Vagina (tissue), 2 donors: ENCODE measurements around the gene AASDH. TPM values are rescaled to one million over a fixed set of nuclear protein-coding genes. Genes with fewer than 3 reads are reported as not detected.

Experiments used
- DNase-seq, 2 donors: peaks; one replicate each; pipeline ENCODE4 v3.0.0-alpha.2; 2017; ENCODE audit errors: extremely low spot score in 2 of 2
- H3K27ac ChIP-seq: fragments of 200-600 bp; sonication (generic); one replicate; pipeline ENCODE4 v1.5.1; 2019
- H3K27me3 ChIP-seq: fragments of 200-600 bp; sonication (generic); one replicate; pipeline ENCODE4 v1.5.1; 2019
- H3K36me3 ChIP-seq, 2 donors: fragments of 200-600 bp; sonication (generic); one replicate each; pipeline ENCODE4 v1.5.1; 2017 to 2019
- H3K4me1 ChIP-seq: fragments of 200-600 bp; sonication (generic); one replicate; pipeline ENCODE4 v1.5.1; 2019
- H3K4me3 ChIP-seq, 2 donors: fragments of 200-600 bp; sonication (generic); 1 replicate in 1 of 2; 2 replicates in 1 of 2; pipeline ENCODE4 v1.5.1; 2016 to 2019
- H3K9me3 ChIP-seq: fragments of 200-600 bp; sonication (generic); one replicate; pipeline ENCODE4 v1.5.1; 2019
- CTCF ChIP-seq, 3 experiments: fragments of 450-650 bp in 2 of 3; fragments of 200-600 bp in 1 of 3; sonication (generic) in 1 of 3; IDR thresholded peaks; one replicate each; pipeline ENCODE4 v1.5.1; 2017 to 2019; ENCODE audit warnings: antibody characterized with exemption in 3 of 3, mild to moderate bottlenecking in 2 of 3, moderate library complexity in 2 of 3
- POLR2A ChIP-seq, 2 donors: fragments of 450-650 bp; IDR thresholded peaks; one replicate each; pipeline ENCODE4 v1.6.1; 2017; ENCODE audit warnings: antibody characterized with exemption in 2 of 2, mild to moderate bottlenecking in 2 of 2, moderate library complexity in 2 of 2
- POLR2AphosphoS5 ChIP-seq, 2 donors: sonication (generic); formaldehyde crosslinking; IDR thresholded peaks; one replicate each; pipeline ENCODE4 v1.9.0; 2017; ENCODE audit warnings: antibody characterized with exemption in 2 of 2, mild to moderate bottlenecking in 2 of 2, low read depth in 1 of 2; ENCODE audit not compliant: insufficient read depth in 1 of 2
- intact Hi-C: fragments of 100-400 bp; cut with DNase I; formaldehyde crosslinking; loops from one replicate; pipeline ENCODE4 v1.15.1; 2023
- total RNA-seq: library from RNA; depleted of rRNA; stranded (reverse); fragments of >200 nt; gene quantifications from one replicate; pipeline ENCODE4 v1.2.3, GENCODE V29; 2016

AASDH gene
- total RNA-seq, 1 donor from 2014 or later = 6.6 TPM

GRCh38 chr4:56320293-56320692 is 67.0 kb downstream of the AASDH start:
- Histone ChIP-seq H3K27ac (no peak overlapping the region), H3K4me3 (no peak overlapping the region), H3K9me3 (no peaks in the 10 kb centered on the region), H3K36me3 (no peaks in the 10 kb centered on the region), H3K27me3 (no peaks in the 10 kb centered on the region), H3K4me1 (no peaks in the 10 kb centered on the region)
- no peak for DNase-seq
- no peak for TF ChIP-seq POLR2A (IDR thresholded peaks at IDR 0.05)
- no peak for TF ChIP-seq POLR2AphosphoS5 (IDR thresholded peaks at IDR 0.05; ENCODE audit: insufficient read depth in 1 of 2, low read depth in 1 of 2)
- TF ChIP-seq CTCF (IDR thresholded peaks at IDR 0.05) = no peak
- intact Hi-C loops = no loop called here

DNA sequence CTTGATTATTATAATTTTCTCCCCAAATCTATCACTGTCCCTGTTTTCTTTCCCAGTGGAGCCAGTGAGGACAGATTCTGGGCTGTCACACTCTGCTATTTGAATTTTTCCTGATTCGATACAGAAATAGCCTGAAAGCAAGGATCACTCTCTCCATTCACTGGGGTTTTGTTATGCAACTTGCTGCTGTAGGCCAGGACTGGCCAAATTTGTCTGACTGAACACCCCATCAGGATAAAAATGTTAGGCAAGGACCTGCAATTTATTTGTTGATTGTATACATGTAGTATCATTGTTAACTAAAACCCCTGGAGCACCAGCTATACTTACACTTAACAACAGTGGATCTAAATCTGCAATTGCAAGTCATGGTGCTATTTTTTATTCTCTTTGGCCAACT is 68.7 kb downstream of the AASDH start:
- no peaks in the 10 kb centered on the region for H3K36me3 ChIP-seq
- intact Hi-C loops = no loop called here
- DNase-seq = no peak
- H3K27ac ChIP-seq = no peak overlapping the region
- no peak for TF ChIP-seq POLR2A (IDR thresholded peaks at IDR 0.05)
- no peak for TF ChIP-seq CTCF (IDR thresholded peaks at IDR 0.05)
- TF ChIP-seq POLR2AphosphoS5 (IDR thresholded peaks at IDR 0.05; ENCODE audit: insufficient read depth in 1 of 2, low read depth in 1 of 2) = no peak
- no peak overlapping the region for H3K4me3 ChIP-seq
- no peaks in the 10 kb centered on the region for H3K27me3 ChIP-seq
- no peaks in the 10 kb centered on the region for H3K4me1 ChIP-seq
- no peaks in the 10 kb centered on the region for H3K9me3 ChIP-seq

DNA sequence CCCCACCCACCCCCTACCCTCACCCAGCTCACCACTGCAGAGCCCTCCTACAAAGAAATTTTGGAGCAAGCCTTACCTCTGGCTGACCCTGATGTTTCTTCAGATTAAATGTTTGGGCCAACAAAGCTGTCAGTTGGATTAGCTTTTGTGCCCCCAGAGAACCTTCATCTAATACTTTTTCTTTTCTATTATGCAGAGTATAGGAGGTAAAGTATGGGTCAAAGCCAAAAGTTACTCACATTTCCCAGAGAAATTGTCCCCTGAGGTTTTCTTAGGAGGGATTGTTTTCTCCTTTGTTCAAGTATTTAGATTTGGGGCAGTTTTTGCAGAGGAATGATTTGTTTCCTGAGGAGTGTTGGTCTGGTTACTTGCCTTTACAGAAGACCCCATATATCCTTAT is 69.5 kb downstream of the AASDH start:
- no peak for TF ChIP-seq CTCF (IDR thresholded peaks at IDR 0.05)
- TF ChIP-seq POLR2A (IDR thresholded peaks at IDR 0.05) = no peak
- TF ChIP-seq POLR2AphosphoS5 (IDR thresholded peaks at IDR 0.05; ENCODE audit: insufficient read depth in 1 of 2, low read depth in 1 of 2) = no peak
- Histone ChIP-seq H3K4me1 (no peaks in the 10 kb centered on the region), H3K4me3 (no peak overlapping the region), H3K36me3 (no peaks in the 10 kb centered on the region), H3K27ac (no peak overlapping the region), H3K27me3 (no peaks in the 10 kb centered on the region), H3K9me3 (no peaks in the 10 kb centered on the region)
- no peak for DNase-seq
- intact Hi-C loops = no loop called here

- Histone ChIP-seq H3K9me3 (no peaks in the 10 kb centered on the region), H3K4me1 (no peaks in the 10 kb centered on the region), H3K27ac (no peak overlapping the region), H3K4me3 (no peak overlapping the region), H3K36me3 (no peaks in the 10 kb centered on the region), H3K27me3 (no peaks in the 10 kb centered on the region)
- no peak for DNase-seq
- no peak for TF ChIP-seq CTCF (IDR thresholded peaks at IDR 0.05)
- TF ChIP-seq POLR2A (IDR thresholded peaks at IDR 0.05) = no peak
- intact Hi-C loops = no loop called here
These were observed 71.2 kb downstream of the AASDH start for GRCh38 chr4:56316011-56316650.

DNA sequence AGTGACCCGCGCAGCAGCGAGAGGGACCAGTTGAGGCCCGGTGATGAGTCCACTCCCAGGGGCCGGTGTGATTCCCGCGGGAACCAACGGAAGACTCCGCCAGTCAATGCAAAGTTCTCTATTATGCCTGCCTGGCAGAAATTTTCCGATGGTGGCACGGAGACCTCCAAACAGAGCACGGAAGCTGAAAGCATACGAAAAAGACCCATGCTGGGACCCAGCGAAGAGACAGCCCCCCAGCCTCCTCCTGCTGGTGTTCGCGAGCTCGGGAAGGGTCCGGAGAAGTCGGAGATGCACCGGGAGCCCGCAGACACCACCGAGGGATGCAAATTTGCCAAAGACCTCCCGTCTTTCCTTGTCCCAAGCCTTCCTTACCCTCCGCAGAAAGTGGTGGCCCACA is 71.7 kb downstream of the AASDH start:
- no peaks in the 10 kb centered on the region for H3K36me3 ChIP-seq
- no peaks in the 10 kb centered on the region for H3K27me3 ChIP-seq
- DNase-seq = peak in 1 of 2 donors; percentile 74
- H3K27ac ChIP-seq = no peak overlapping the region
- H3K9me3 ChIP-seq = no peaks in the 10 kb centered on the region
- H3K4me3 ChIP-seq = no peak overlapping the region
- TF ChIP-seq POLR2A (IDR thresholded peaks at IDR 0.05) (no peak), POLR2AphosphoS5 (IDR thresholded peaks at IDR 0.05; ENCODE audit: insufficient read depth in 1 of 2, low read depth in 1 of 2) (no peak), CTCF (IDR thresholded peaks at IDR 0.05) (no peak)
- intact Hi-C loops = no loop called here
- H3K4me1 ChIP-seq = no peaks in the 10 kb centered on the region
